Lung (tissue), 12 donors: Measurements from ENCODE around the gene LY6G5B. TPM values are rescaled to one million over a fixed set of nuclear protein-coding genes. Genes with fewer than 3 reads are reported as not detected.

Experiments used
- ATAC-seq: fragments of 200-7000 bp; cut with Tn5 transposase; one replicate; pipeline ENCODE4 v1.9.1; 2020; ENCODE audit warnings: moderate number of reproducible peaks; ENCODE audit not compliant: insufficient read depth, low FRiP score
- DNase-seq, 3 donors: peaks; one replicate each; pipeline ENCODE4 v3.0.0-alpha.2; 2013 to 2017
- H3K27ac ChIP-seq, 2 donors: one replicate each; pipeline ENCODE4 v1.5.1; 2013; ENCODE audit warnings: mild to moderate bottlenecking in 2 of 2, moderate library complexity in 2 of 2, control low read depth in 1 of 2, inconsistent platforms in 1 of 2, low read depth in 1 of 2, low read length in 1 of 2
- H3K27me3 ChIP-seq, 3 donors: one replicate each; pipeline ENCODE4 v1.5.1; 2013; ENCODE audit warnings: low read length in 2 of 3; ENCODE audit not compliant: control insufficient read depth in 3 of 3, insufficient read depth in 3 of 3
- H3K36me3 ChIP-seq, 4 donors: one replicate each; pipeline ENCODE4 v1.5.1; 2013; ENCODE audit warnings: low read length in 4 of 4, mild to moderate bottlenecking in 1 of 4, moderate library complexity in 1 of 4; ENCODE audit not compliant: control insufficient read depth in 4 of 4, insufficient read depth in 4 of 4
- H3K4me1 ChIP-seq, 5 donors: one replicate each; pipeline ENCODE4 v1.5.1; 2013; ENCODE audit warnings: low read length in 5 of 5, mild to moderate bottlenecking in 2 of 5, moderate library complexity in 1 of 5; ENCODE audit not compliant: control insufficient read depth in 5 of 5, insufficient read depth in 5 of 5
- H3K4me3 ChIP-seq: one replicate; pipeline ENCODE4 v1.5.1; 2013; ENCODE audit warnings: mild to moderate bottlenecking, control low read depth, moderate library complexity
- H3K9ac ChIP-seq, 2 donors: one replicate each; pipeline ENCODE4 v1.5.1; 2013; ENCODE audit warnings: low read length in 2 of 2, control low read depth in 1 of 2; ENCODE audit not compliant: insufficient read depth in 1 of 2
- H3K9me3 ChIP-seq, 4 donors: one replicate each; pipeline ENCODE4 v1.5.1; 2013; ENCODE audit warnings: low read length in 3 of 4, mild to moderate bottlenecking in 1 of 4, moderate library complexity in 1 of 4; ENCODE audit not compliant: control insufficient read depth in 4 of 4, insufficient read depth in 3 of 4
- CTCF ChIP-seq: IDR thresholded peaks from 2 replicates; pipeline ENCODE4 v1.5.1; 2012; ENCODE audit warnings: mild to moderate bottlenecking; ENCODE audit errors: control extremely low read depth, extremely low read depth
- WGBS, 2 donors: extraction: QIAGEN DNeasy Blood & Tissue Kit; methylation state at CpG; one replicate each; pipeline ENCODE4 v1.1.7; 2013; 5-methylcytosine and 5-hydroxymethylcytosine counted together
- polyA plus RNA-seq, 2 donors: library from polyadenylated mRNA; stranded (reverse); fragments of 200-250 nt; gene quantifications; one replicate each; pipeline ENCODE4 v1.2.1, GENCODE V29; 2013
- total RNA-seq, 2 donors: library from RNA; depleted of rRNA in 1 of 2; stranded (reverse); fragments of >200 nt in 1 of 2; gene quantifications; one replicate each; pipeline ENCODE4 v1.2.1, GENCODE V29; 2014 to 2021
- donor health status: control.
- donor health status: control.
- donor health status: Bipolar disorder and iron deficiency.
- donor health status: healthy.
- donor health status: DM: yes; HTN: yes; CAD: no.

The LY6G5B gene
- total and polyA plus RNA-seq, 4 donors = 5.7 to 13.7 (median 8.2) TPM

GRCh38 chr6:31691564-31692108, 21.9 kb downstream of the LY6G5B start:
- WGBS, 2 donors = 95 to 96% methylated on average over 12 of the region's 12 CpGs
- TF ChIP-seq CTCF = no peak

GRCh38 chr6:31692353-31692752, 22.6 kb downstream of the LY6G5B start:
- Histone ChIP-seq H3K4me3 (no peak overlapping the region), H3K27ac (no peak overlapping the region), H3K27me3 (no peaks in the 10 kb centered on the region), H3K4me1 (peaks cover 0 to 7% (median 0%) of the 10 kb centered on the region in 5 donors), H3K9me3 (no peaks in the 10 kb centered on the region), H3K9ac (no peak overlapping the region), H3K36me3 (peaks cover 21 to 68% (median 32%) of the 10 kb centered on the region in 4 donors)
- ATAC-seq (no peak), DNase-seq (no peak)
- TF ChIP-seq CTCF = no peak
- WGBS, 2 donors = 85 to 88% methylated on average over 4 of the region's 4 CpGs

More at GRCh38 chr6:31691564-31692108, 21.9 kb downstream of the LY6G5B start:
- Histone ChIP-seq H3K36me3 (peaks cover 23 to 65% (median 33%) of the 10 kb centered on the region in 4 donors), H3K9ac (no peak overlapping the region), H3K27me3 (no peaks in the 10 kb centered on the region), H3K27ac (no peak overlapping the region), H3K9me3 (no peaks in the 10 kb centered on the region), H3K4me1 (no peaks in the 10 kb centered on the region), H3K4me3 (no peak overlapping the region)
- DNase-seq (no peak), ATAC-seq (no peak)

GRCh38 chr6:31692886-31693285, 23.1 kb downstream of the LY6G5B start:
- Histone ChIP-seq H3K9me3 (no peaks in the 10 kb centered on the region), H3K27ac (no peak overlapping the region), H3K9ac (no peak overlapping the region), H3K4me1 (peaks cover 0 to 11% (median 0%) of the 10 kb centered on the region in 5 donors), H3K27me3 (no peaks in the 10 kb centered on the region), H3K4me3 (no peak overlapping the region), H3K36me3 (peaks cover 18 to 67% (median 29%) of the 10 kb centered on the region in 4 donors)
- 90 to 94% methylated on average over 9 of the region's 9 CpGs for WGBS, 2 donors
- no peak for TF ChIP-seq CTCF
- ATAC-seq (no peak), DNase-seq (no peak)

GRCh38 chr6:31693535-31693934, 23.8 kb downstream of the LY6G5B start:
- Histone ChIP-seq H3K27ac (no peak overlapping the region), H3K27me3 (no peaks in the 10 kb centered on the region), H3K9me3 (no peaks in the 10 kb centered on the region), H3K36me3 (peaks cover 15 to 60% (median 24%) of the 10 kb centered on the region in 4 donors), H3K9ac (no peak overlapping the region), H3K4me1 (peaks cover 0 to 11% (median 0%) of the 10 kb centered on the region in 5 donors), H3K4me3 (no peak overlapping the region)
- TF ChIP-seq CTCF = no peak
- 89 to 95% methylated on average over 6 of the region's 6 CpGs for WGBS, 2 donors
- ATAC-seq = no peak
- no peak for DNase-seq
